ENCODE data around the gene USP28. TPM values are rescaled to one million over a fixed set of nuclear protein-coding genes. Genes with fewer than 3 reads are reported as not detected.
"Not testable (repeated sequence)": the region's sequence is repeated elsewhere in the genome, so short reads cannot be mapped to it uniquely, and the experiment has no call there.

Gene USP28
- total RNA-seq, 1 experiment from 2014 or later: 25.8 TPM

GRCh38 chr11:113814181-113814580 lies 61.2 kb downstream of the USP28 start:
- no peak for DNase-seq
- Histone ChIP-seq H3K9me3 (no peaks in the 10 kb centered on the region), H3K4me3 (no peak overlapping the region), H3K36me3 (peaks cover 3% of the 10 kb centered on the region), H3K27me3 (no peaks in the 10 kb centered on the region)

DNA sequence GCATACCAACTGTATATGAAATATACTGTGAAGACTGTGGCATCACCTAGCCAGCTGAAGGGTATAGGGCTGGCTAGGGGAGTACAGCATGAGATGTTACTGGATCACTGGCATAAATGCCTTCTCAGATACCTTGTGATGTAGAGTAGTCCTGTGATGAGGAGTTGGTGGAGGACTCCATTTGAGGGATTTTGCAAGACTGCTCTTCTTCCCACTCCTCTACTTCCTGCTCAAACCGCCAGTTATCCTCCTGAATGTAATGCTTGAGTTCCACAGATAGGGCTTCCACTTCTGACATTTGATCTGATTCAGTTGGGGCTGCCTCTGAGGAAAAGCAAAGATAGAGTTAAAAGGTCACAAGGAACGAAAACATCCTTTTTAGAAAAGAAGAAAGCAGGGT lies 66.4 kb downstream of the USP28 start:
- H3K36me3 ChIP-seq: peaks cover 13% of the 10 kb centered on the region
- DNase-seq: no peak
- H3K9me3 ChIP-seq: no peaks in the 10 kb centered on the region
- no peak overlapping the region for H3K4me3 ChIP-seq
- no peaks in the 10 kb centered on the region for H3K27me3 ChIP-seq

- peak; percentile 15 for DNase-seq
- no peaks in the 10 kb centered on the region for H3K27me3 ChIP-seq
- peaks cover 13% of the 10 kb centered on the region for H3K36me3 ChIP-seq
- H3K4me3 ChIP-seq: no peak overlapping the region
- H3K9me3 ChIP-seq: no peaks in the 10 kb centered on the region
These were observed 69.0 kb downstream of the USP28 start for GRCh38 chr11:113806406-113806805.

DNA sequence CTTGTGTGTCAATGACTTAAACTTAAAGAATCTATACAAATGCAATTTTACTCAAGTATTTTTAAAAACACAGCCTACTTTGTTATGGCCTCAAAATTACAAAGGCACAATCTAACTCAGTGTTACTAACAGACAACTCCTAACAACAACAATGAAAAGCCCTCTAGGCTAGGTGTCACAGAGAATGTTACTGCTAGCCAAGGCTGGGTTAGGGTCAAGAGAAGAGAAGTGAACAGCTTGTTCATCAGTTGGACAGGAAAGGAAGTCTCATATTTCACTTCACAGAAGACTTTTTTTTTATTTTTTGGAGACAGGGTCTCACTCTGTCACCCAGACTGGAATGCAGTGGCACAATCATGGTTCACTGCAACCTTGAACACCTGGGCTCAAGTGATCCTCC lies 69.7 kb downstream of the USP28 start:
- DNase-seq: no peak
- no peak overlapping the region for H3K4me3 ChIP-seq
- H3K27me3 ChIP-seq: no peaks in the 10 kb centered on the region
- H3K36me3 ChIP-seq: peaks cover 13% of the 10 kb centered on the region
- no peaks in the 10 kb centered on the region for H3K9me3 ChIP-seq

DNA sequence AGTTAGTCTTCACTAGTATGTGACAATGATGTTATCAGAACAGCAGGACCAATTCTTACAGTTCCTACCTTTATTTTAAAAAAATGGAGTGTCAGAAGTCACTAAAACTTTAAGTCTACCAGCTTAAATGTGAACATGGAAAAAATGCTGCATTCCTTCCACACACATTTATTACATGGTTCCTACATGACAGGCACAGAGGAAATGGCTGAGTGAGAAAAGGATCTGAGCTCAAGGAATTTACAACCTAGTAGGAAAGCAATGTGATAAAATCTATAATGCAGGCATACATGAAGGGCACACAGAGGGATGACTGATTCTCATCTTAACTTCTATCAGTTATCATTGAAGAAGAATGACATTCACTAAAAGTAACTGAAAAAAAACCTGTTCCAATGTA lies 72.8 kb downstream of the USP28 start:
- no peaks in the 10 kb centered on the region for H3K9me3 ChIP-seq
- peaks cover 6% of the 10 kb centered on the region for H3K36me3 ChIP-seq
- H3K27me3 ChIP-seq: no peaks in the 10 kb centered on the region
- DNase-seq: no peak
- H3K4me3 ChIP-seq: no peak overlapping the region

- peaks cover 2% of the 10 kb centered on the region for H3K36me3 ChIP-seq
- no peaks in the 10 kb centered on the region for H3K27me3 ChIP-seq
- DNase-seq: no peak
- no peak overlapping the region for H3K4me3 ChIP-seq
- no peaks in the 10 kb centered on the region for H3K9me3 ChIP-seq
These were observed 78.6 kb downstream of the USP28 start for GRCh38 chr11:113796663-113797259.

DNA sequence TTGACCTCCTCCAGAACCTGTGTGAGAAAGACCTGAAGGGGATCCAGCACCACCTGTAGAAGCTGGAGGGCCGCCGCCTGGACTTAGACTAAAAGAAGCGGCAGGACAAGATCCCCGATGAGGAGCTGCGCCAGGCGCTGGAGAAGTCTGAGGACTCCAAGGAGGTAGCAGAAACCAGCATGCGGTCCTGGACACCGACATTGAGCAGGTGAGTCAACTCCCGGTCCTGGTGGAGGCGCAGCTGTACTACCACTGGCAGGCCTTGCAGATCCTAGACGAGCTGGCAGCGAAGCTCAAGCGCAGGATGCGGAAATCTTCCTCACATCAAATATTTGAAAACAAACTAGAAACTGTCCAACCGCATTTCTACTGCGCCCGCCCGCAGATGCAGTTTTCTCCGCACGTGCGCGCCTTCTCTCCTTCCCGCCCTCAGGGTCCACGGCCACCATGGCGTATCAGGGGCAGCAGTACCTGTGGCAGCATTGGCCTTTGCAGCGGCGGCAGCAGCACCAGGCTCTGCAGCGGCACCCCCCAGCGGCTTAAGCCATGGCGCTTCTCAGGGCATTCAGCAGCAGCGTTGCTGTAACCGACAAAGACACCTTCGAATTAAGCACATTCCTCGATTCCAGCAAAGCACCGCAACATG lies 85.6 kb downstream of the USP28 start:
- Histone ChIP-seq H3K36me3 (no peaks in the 10 kb centered on the region), H3K9me3 (no peaks in the 10 kb centered on the region), H3K4me3 (no peak overlapping the region), H3K27me3 (no peaks in the 10 kb centered on the region)
- no peak for DNase-seq

GRCh38 chr11:113789016-113789415 lies 86.4 kb downstream of the USP28 start:
- not testable (repeated sequence) for H3K36me3 ChIP-seq, DNase-seq, H3K27me3 ChIP-seq, H3K9me3 ChIP-seq, H3K4me3 ChIP-seq

DNA sequence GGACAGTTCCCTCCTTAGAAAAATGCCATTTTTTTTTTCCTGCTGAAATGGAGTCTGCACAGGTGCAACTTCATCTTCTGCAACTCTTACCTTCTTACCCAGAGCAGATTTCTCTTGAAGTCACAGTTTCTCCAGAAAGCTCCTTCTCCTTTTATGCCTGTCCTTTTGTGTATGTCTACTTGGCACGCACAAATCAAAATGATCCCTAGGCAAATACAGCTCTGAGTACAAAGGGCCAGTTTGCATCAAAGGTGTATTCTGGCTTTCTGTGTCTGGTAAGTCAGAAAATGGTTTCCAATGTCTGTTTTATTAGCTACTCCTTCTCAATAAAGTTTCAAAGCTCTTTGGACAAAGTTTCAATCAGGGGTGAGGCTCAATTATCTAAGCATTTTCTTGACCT lies 93.2 kb downstream of the USP28 start:
- Histone ChIP-seq H3K4me3 (no peak overlapping the region), H3K36me3 (no peaks in the 10 kb centered on the region), H3K9me3 (no peaks in the 10 kb centered on the region), H3K27me3 (peaks cover 10% of the 10 kb centered on the region)
- DNase-seq: no peak

DNA sequence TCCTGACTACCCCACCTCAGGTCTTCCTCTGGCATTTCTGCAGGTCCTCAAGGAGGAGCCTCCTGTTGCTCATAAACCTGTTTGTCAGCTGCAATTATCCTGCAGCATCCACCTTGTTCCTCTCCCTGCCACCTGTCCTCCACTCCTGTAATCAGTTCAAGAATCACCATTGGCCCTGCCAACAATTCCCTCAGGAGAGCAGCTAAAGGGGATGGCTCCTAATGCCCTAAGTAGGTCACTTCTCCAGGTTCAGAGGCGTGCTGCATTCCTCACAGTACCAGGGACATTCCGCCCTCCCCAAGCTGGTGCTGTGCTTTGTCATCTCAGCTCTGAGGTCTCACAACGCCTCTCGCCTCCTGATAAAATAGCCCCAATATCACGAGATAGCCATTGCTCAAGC lies 93.7 kb downstream of the USP28 start:
- H3K36me3 ChIP-seq: no peaks in the 10 kb centered on the region
- no peaks in the 10 kb centered on the region for H3K9me3 ChIP-seq
- H3K4me3 ChIP-seq: no peak overlapping the region
- H3K27me3 ChIP-seq: peaks cover 10% of the 10 kb centered on the region
- DNase-seq: no peak

GRCh38 chr11:113779496-113779895 lies 95.9 kb downstream of the USP28 start, which contains the start of gene CLDN25:
Gene CLDN25 (plus strand): TSS chr11:113779796. CDS start chr11:113779796, 0 bp downstream.
- H3K36me3 ChIP-seq: no peaks in the 10 kb centered on the region
- DNase-seq: no peak
- no peak within 1 kb of the TSS for H3K4me3 ChIP-seq
- H3K27me3 ChIP-seq: peaks cover 14% of the 10 kb centered on the region
- H3K9me3 ChIP-seq: no peaks in the 10 kb centered on the region

DNA sequence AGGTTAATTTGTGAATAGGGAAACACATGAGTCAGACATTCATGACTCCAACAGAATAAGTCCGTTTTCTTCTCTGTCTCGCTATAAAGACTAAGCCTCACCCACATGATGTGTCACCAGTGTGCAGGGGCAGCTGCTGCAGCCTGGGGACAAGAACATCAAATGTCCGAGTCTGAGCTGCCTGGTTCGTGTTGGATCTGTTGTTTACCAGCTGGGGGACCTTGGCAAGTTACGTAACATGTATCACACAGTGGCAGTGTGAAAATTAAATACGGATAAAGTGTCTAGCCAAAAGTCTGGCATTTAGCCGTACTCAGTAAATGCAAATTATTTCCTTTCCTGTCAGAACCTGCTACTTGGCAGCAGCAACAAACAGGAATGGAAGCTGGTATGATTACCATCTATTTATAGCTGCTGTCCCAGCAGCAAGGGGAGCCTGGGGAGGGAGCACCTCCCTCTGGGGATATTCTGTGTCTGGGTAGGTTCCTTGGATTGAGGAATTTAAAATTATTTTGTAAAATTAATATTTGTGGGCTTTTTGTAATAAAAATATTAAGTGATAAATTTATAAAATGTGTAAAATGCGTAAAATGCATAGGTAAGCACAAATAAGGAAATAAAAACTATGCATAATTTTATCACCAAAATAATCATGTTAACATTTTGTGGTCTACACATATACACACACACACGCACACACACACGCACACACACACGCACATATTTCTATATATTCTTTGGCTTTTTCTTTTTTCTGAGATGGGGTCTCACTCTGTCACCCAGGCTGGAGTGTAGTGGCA lies 97.1 kb downstream of the USP28 start:
- H3K9me3 ChIP-seq: no peaks in the 10 kb centered on the region
- no peaks in the 10 kb centered on the region for H3K36me3 ChIP-seq
- DNase-seq: no peak
- H3K4me3 ChIP-seq: no peak overlapping the region
- peaks cover 12% of the 10 kb centered on the region for H3K27me3 ChIP-seq

- no peaks in the 10 kb centered on the region for H3K9me3 ChIP-seq
- H3K27me3 ChIP-seq: peaks cover 7% of the 10 kb centered on the region
- peaks cover 6% of the 10 kb centered on the region for H3K36me3 ChIP-seq
- no peak for DNase-seq
- H3K4me3 ChIP-seq: peak overlapping the region; percentile 95
These were observed 101.2 kb downstream of the USP28 start for GRCh38 chr11:113774174-113774503.

DNA sequence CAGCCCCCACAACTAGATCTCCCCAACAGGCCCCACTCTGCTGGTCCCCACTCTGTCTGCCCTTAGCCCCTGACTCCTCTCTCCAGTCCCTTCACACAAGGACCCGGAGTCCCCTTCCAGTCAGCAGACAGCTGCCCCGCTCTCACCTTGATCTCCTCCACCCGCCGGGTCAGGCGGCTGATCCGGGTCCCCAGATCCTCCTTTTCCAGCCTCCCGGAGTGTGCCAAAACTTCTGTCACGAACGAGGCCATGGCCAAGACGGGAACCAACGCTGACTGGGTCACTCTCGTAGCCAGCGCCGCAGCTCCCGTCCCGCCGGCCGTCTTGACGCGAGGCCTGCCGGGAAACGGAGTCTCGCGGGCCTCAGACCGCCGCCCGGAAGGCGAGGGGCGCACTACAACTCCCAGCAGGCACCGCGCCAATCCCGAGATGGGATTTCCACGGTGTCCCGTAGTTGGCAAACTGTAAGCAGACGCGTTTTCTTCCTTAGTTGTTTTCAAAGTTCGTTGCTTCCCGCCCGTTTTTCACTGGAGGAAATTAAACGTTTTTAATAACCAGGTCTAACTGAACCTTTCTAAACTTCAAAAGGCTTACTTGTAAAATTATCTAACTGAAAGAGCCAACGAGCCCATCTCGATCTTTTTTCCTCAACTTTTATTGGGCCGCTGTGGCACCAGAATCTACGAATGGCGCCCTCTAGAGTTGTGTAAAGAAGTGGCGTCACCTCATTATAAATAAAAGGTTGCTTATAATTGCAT lies 101.8 kb downstream of the USP28 start, which contains the start of gene ZW10:
ZW10 (minus strand) TSS at position 277 of the 758 bp plus-strand sequence; CDS start at position 251, 26 bp downstream.
- H3K27me3 ChIP-seq: peaks cover 6% of the 10 kb centered on the region
- peak within 1 kb of the TSS; percentile 95 for H3K4me3 ChIP-seq
- peaks cover 10% of the 10 kb centered on the region for H3K36me3 ChIP-seq
- no peaks in the 10 kb centered on the region for H3K9me3 ChIP-seq
- peak; percentile 98 for DNase-seq

DNA sequence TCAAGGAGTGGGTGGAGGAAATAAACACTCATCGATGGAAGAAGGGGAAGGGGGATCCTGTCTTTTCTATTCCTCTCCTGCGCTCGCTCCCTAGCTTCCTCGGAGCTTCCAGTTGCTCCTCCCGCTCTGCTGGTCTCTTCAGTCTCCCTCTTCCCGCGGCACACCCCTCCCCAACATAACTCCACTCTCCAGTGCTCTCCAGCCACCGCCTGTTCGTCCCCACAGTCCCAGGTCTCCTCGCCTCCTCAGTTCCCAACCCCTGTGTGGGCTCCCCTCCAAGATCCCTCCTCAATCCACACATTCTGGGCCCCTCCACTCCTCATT lies 102.3 kb downstream of the USP28 start:
- Histone ChIP-seq H3K27me3 (peaks cover 6% of the 10 kb centered on the region), H3K36me3 (peaks cover 15% of the 10 kb centered on the region), H3K4me3 (peak overlapping the region; percentile 95), H3K9me3 (no peaks in the 10 kb centered on the region)
- DNase-seq: peak; percentile 45

GRCh38 chr11:113771964-113772363 lies 103.4 kb downstream of the USP28 start:
- DNase-seq: no peak
- H3K4me3 ChIP-seq: peak overlapping the region; percentile 95
- H3K36me3 ChIP-seq: peaks cover 25% of the 10 kb centered on the region
- no peaks in the 10 kb centered on the region for H3K9me3 ChIP-seq
- peaks cover 6% of the 10 kb centered on the region for H3K27me3 ChIP-seq

Data from MG63 (cell line).